GM19372 (cell line): Measurements from ENCODE around the gene MFSD6.
"Not testable (repeated sequence)": the region's sequence is repeated elsewhere in the genome, so short reads cannot be mapped to it uniquely, and the experiment has no call there.

Experiments used
- ATAC-seq: cut with Tn5 transposase; IDR thresholded peaks from one replicate; pipeline ENCODE4 v1.9.1; 2021; ENCODE audit warnings: mild to moderate bottlenecking, low read depth, moderate library complexity; ENCODE audit not compliant: unreplicated experiment

MFSD6 gene

DNA sequence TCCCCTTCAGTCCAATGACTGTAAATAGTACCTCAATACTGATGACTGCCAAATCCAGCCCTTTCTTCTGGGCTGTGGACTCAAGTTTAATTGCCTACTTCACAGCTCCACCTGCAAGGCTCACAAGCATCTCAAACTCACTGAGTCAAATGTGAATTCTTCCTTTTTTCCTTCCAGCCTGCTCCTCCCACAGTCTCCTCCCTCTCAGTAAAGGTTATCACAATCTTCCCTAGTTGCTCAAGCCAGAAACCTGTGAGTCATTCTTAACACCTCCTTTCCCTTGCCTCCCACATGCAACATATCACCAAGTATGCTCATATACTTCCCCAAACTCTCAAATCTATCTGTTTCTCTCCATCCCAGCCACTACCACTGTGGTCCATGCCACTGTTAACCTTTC, 3.7 kb upstream of the MFSD6 start:
- ATAC-seq: no peak

- no peak for ATAC-seq
Observed at GRCh38 chr2:190405070-190405469, 3.1 kb upstream of the MFSD6 start.

GRCh38 chr2:190405995-190406394, 2.2 kb upstream of the MFSD6 start:
- no peak for ATAC-seq

DNA sequence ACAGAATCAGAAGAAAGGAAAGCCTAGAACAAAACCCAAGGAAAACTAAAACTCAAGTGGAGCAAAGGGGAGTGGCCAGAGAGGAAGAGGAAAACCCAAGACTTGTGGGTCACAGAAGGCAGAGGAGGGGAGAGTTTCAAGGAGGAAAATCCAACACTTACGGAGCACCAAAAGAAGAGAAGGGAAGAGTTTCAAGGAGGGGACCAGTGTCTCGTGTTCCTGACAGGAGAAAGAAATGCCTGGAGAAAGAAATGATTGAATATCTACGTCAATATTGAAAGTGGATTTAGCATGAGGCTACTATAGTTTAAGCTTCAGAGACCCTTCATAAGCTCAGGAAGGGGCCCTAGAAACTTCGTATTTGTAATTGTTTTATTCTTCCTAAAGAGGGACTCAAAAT, 1.4 kb upstream of the MFSD6 start:
- no peak for ATAC-seq

DNA sequence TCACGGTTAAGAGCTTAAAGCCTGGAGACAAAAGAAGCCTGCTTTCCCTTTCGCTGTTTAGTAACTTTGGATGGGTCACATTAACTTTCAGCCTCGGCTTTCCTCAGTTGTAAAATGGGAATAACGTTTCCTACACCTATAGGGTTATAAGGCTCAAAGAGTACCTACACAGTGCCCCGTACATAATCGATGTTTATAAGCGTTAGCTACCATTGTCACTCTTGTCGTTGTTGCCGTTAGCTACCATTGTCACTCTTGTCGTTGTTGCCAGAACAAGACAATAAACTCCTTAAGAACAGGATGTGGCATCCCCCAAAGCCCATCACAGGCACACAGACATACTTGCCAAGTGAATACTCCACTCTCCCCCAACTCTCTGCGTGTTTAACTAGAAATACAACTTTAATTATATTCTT, 901 bp upstream of the MFSD6 start:
- ATAC-seq: no peak

DNA sequence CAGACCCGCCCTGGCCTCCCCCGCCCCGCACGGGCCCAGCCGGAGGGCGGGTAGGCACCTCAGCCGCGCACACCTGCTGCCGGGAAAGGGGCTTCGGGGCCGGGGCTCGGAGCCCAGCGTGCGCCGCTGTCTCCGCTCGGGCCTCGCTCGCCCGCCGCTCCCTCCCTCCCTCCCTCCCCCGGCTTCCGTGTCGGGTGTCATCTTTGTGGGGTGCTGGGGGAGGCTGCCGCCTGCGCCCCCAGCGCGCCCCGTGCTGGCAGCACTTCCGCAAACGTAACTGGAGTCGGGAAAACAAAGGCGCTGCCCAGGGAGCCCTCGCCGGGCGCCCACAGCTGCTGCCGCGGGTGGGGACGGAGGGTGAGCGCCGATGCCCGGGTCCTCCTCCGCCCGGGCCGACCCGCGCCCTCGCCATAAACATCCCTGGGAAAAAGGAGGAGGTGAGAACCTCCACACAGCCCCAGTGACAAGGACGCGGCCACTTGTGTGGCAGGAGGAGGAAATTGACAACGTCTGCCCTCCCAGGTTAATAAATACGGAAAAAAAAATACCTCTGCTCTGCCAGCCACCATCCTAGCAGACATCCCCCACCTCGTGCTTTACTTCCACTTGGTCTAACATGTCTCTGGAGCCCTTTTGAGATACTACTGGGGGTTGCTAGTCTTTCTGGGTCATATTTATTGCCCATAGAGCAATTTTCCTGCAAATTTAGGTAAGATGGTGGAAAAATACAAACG, 550 bp downstream of the MFSD6 start:
- peak; percentile 58 for ATAC-seq

GRCh38 chr2:190409616-190410015, 1.5 kb downstream of the MFSD6 start:
- no peak for ATAC-seq

DNA sequence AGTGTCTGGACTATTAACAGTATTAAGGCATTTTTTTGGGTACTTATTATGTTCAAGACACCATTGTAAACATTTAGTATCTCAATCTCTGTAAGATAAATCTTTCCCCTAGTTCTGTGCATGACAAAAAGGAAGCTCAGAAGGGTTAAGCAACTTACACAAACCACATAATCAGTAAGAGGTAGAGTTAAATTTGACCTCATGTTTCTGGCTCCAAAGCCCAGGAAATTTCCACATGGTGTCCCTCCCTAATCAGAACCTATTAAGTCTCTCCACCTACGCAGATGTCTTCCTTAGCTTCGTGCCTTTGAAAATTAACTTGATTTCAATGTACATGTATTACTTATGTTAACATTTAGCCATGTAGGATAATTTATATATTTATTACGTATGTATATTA, 2.0 kb downstream of the MFSD6 start:
- no peak for ATAC-seq

DNA sequence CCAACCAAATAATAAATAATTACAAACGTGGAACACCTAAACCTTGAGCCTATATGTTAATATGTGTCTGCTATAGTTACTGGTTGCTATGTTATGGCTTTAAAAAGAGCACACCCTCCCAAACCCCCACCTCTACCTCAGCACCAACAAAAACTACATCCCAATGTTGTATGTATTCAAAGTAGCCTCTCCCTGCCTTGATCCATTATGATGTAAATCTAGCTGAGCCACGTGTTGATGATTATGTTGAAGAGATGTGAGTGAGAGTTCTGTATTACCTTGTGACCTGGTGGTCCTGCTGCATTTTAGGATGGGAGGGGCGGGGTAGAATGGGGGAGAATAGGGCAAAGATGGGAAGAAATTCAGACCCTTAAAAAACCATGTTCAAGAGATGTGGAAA, 4.8 kb downstream of the MFSD6 start:
- no peak for ATAC-seq

- no peak for ATAC-seq
Observed at GRCh38 chr2:190413421-190413820, 5.3 kb downstream of the MFSD6 start.

DNA sequence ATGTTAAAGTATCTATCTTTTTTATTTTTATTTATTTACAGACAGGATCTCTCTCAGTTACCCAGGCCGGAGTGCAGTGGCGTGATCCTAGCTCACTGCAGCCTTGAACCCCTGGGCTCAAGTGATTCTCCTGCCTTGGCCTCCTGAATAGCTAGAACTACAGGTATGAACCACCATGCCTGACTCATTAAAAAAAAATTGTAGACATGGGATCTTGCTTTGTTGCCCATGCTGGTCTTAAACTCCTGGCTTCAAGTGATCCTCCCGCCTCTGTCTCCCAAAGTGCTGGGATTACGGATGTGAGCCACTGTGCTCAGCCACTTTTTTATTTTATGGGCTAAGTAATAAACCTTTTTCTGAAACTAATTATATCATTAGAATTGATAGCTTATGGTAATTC, 7.1 kb downstream of the MFSD6 start:
- no peak for ATAC-seq

DNA sequence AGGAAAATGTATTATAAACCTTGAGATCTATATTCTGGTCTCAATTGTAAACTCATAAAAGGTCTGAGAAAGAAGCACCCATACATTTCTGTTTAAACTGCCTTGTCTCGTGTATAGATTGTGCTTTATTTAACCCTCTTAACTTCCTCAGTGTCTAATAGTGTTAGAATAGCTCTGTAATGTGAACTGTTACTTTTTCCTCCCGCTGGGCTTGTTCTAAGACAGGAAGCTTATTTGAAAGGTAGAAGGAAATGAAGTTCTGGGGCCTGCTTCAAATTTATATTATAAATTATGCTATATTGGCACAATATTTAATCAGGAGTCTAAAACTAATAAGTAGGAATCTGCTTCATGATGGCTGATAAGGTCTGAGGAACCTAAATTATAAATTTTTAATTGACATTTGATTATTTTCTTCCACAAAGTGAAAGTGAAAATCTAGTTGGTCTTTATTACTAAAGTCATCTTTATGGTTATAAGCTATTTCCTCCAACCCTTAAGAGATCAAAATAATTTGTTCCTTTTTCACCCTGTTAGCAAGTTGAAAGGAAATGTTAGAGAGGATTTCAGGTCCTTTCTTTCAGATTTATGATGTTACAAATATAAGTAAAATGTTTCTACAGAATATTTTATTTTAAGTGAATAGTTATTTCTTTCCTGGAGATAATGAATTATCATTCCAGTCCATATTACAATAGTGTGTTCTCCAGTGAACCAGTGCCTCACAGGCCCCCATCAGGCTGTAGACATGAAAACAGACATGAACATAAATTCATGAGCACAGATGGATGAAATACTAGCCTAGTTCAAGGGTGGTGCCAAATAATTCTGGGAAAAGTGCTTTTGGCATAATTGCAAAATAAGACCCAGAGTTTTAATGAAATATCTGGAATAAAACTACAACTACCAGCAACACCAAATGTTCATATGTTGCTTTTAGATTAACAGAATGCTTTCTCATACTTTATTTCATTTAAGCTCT, 7.9 kb downstream of the MFSD6 start:
- ATAC-seq: no peak

DNA sequence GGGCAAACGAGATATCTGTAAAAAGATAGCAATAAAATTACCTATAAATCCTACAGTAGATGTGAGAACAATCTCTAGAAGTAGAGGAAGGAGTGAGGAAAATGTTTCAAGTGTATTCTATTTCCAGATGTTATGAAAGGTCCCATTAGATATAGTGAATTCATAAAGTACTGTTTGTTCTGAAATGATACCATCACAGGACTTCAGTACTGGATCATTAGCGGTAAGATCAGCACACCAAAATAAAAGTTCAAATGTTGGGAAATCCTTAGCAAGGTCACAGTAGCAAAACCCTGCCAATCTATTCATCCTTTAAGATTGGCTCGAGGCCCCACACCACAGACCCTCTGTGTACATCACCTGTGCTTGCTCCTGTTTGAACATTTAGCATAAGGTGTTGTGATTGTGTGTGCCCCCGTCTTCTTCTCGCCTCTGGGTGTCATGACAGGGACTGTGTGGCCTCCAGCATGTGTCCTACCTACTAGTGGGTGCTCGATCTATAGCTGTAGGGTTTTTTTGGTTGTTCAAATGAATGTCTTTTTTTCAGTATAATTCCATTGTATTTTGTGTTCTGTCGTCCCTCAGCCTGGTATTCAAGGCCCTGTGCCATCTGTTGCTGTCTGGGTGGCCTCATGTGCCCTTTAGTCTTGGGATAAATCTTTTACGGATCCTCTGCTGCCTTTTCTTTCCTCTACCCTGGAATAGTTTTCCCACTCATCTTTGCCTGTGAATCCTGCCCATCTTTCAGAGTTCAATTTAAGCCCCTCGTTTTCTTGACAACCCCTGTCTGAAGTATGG, 9.1 kb downstream of the MFSD6 start:
- no peak for ATAC-seq

GRCh38 chr2:190418727-190419126, 10.6 kb downstream of the MFSD6 start:
- ATAC-seq: no peak

- no peak for ATAC-seq
Observed at GRCh38 chr2:190420801-190421200, 12.6 kb downstream of the MFSD6 start.

DNA sequence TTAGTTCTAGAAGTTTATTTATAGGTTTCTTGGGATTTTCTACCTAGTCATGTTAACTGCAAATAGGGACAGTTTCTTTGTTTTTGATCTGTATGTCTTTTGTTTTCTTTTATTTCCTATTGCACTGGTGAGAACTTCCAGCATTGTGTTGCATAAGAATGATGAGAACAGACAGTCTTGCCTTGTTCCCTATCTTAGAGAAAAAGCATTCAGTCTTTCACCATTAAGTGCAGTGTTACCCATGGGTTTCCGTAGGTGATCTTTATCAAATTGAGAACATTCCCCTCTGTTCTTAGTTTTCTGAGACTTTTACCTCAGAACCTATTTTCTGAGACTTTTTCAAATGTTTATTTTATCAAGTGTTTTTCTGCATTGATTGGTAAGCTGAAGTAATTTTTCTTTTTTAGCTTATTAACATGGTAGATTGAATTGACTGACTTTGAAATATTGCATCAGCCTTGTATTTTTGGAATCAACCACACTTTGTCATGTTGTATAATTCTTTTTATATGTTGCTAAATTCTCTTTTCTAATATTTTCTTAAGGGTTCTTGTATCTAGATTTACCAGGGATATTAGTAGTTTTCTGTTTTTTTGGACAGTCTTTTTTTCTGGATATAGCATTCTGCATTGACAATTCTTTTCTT, 17.2 kb downstream of the MFSD6 start:
- ATAC-seq: no peak

DNA sequence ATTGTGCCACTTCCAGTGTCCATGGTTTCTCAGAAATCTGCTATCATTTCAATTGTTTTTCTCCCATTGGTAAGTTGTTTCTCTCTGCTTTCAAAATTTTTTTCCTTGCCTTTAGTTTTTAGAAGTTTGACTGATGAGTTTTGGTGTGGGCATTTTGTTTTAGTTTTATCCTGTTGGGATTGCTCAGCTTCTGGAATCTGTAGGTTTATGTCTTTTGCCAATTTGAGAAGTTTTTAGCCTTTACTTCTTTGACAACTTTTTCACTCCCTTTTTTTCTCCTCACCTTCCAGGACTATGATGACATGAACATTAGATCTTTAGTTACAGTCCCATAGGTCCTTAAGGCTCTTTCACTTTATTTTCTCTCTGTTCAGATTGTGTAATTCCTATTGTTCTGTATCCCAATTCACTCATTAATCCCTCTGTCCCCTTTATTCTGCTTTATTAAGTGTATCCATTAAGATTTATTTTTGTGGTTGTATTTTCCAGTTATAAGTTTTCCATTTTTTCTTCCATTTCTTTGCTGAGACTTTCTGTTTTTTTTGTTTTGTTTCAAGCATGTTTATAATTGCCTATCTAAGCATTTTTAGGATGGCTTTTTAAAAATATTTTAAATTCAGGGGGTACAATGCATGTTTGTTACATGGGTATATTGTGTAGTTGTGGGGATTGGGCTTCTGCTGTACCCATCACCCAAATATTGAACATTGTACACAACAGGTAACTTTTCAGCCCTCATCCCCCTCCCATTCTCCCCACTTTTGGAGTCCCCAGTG, 17.9 kb downstream of the MFSD6 start:
- no peak for ATAC-seq

DNA sequence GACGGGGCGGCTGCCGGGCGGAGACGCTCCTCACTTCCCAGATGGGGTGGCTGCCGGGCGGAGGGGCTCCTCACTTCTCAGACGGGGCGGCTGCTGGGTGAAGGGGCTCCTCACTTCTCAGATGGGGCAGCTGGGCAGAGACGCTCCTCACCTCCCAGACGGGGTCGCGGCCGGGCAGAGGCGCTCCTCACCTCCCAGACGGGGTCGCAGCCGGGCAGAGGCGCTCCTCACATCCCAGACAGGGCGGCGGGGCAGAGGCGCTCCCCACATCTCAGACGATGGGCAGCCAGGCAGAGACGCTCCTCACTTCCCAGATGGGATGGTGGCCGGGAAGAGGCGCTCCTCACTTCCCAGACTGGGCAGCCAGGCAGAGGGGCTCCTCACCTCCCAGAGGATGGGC, 22.7 kb downstream of the MFSD6 start:
- not testable (repeated sequence) for ATAC-seq

- no peak for ATAC-seq
Observed at GRCh38 chr2:190431907-190432306, 23.8 kb downstream of the MFSD6 start.
